Activated T-cell treated with anti-CD3 and anti-CD28 coated beads, Interleukin-2, amount 50 U/mL, for 24 hours (primary cell): ENCODE results near the gene CDK5RAP3.

Experiments used
- DNase-seq: peaks from one replicate; pipeline ENCODE4 v3.0.0-alpha.2; 2020
- H3K27ac Mint-ChIP-seq: 2 replicates; pipeline ENCODE4 v1.8.0; 2020; ENCODE audit warnings: mild to moderate bottlenecking, mixed read lengths
- H3K27me3 Mint-ChIP-seq: 2 replicates; pipeline ENCODE4 v1.8.0; 2020; ENCODE audit warnings: mixed read lengths
- H3K36me3 Mint-ChIP-seq: 2 replicates; pipeline ENCODE4 v1.8.0; 2020; ENCODE audit warnings: low read depth, mixed read lengths
- H3K4me1 Mint-ChIP-seq: 2 replicates; pipeline ENCODE4 v1.8.0; 2020; ENCODE audit warnings: low read depth, mixed read lengths
- H3K4me3 Mint-ChIP-seq: 2 replicates; pipeline ENCODE4 v1.8.0; 2020; ENCODE audit warnings: mild to moderate bottlenecking, moderate library complexity, mixed read lengths
- H3K9me3 Mint-ChIP-seq: 2 replicates; pipeline ENCODE4 v1.8.0; 2020; ENCODE audit warnings: mixed read lengths

Gene CDK5RAP3

GRCh38 chr17:48025904-48026501 lies 55.1 kb downstream of the CDK5RAP3 start:
- Mint-ChIP-seq H3K4me3 (peak overlapping the region; percentile 79), H3K9me3 (no peaks in the 10 kb centered on the region), H3K36me3 (no peaks in the 10 kb centered on the region), H3K27me3 (peaks cover 58% of the 10 kb centered on the region), H3K4me1 (peaks cover 32% of the 10 kb centered on the region), H3K27ac (no peak overlapping the region)
- peak; percentile 34 for DNase-seq

GRCh38 chr17:48026502-48027321 lies 55.8 kb downstream of the CDK5RAP3 start:
- H3K4me3 Mint-ChIP-seq = no peak overlapping the region
- H3K36me3 Mint-ChIP-seq = no peaks in the 10 kb centered on the region
- peaks cover 55% of the 10 kb centered on the region for H3K27me3 Mint-ChIP-seq
- peaks cover 32% of the 10 kb centered on the region for H3K4me1 Mint-ChIP-seq
- H3K27ac Mint-ChIP-seq = no peak overlapping the region
- H3K9me3 Mint-ChIP-seq = no peaks in the 10 kb centered on the region
- peak; percentile 79 for DNase-seq

- Mint-ChIP-seq H3K4me1 (peaks cover 32% of the 10 kb centered on the region), H3K27me3 (peaks cover 53% of the 10 kb centered on the region), H3K36me3 (no peaks in the 10 kb centered on the region), H3K9me3 (no peaks in the 10 kb centered on the region), H3K4me3 (no peak overlapping the region), H3K27ac (no peak overlapping the region)
- DNase-seq = no peak
These were observed 56.5 kb downstream of the CDK5RAP3 start for GRCh38 chr17:48027322-48027981.

- H3K4me3 Mint-ChIP-seq = no peak overlapping the region
- no peaks in the 10 kb centered on the region for H3K9me3 Mint-ChIP-seq
- H3K27me3 Mint-ChIP-seq = peaks cover 56% of the 10 kb centered on the region
- no peak overlapping the region for H3K27ac Mint-ChIP-seq
- peaks cover 26% of the 10 kb centered on the region for H3K4me1 Mint-ChIP-seq
- no peaks in the 10 kb centered on the region for H3K36me3 Mint-ChIP-seq
- no peak for DNase-seq
These were observed 57.8 kb downstream of the CDK5RAP3 start for GRCh38 chr17:48028736-48029135.

GRCh38 chr17:48030531-48030930 lies 59.6 kb downstream of the CDK5RAP3 start:
- no peaks in the 10 kb centered on the region for H3K9me3 Mint-ChIP-seq
- no peaks in the 10 kb centered on the region for H3K36me3 Mint-ChIP-seq
- H3K4me1 Mint-ChIP-seq = peaks cover 13% of the 10 kb centered on the region
- H3K4me3 Mint-ChIP-seq = no peak overlapping the region
- DNase-seq = no peak
- H3K27me3 Mint-ChIP-seq = peaks cover 50% of the 10 kb centered on the region
- H3K27ac Mint-ChIP-seq = no peak overlapping the region
